PC-9 (cell line): ENCODE data around the gene DUSP11.

Experiments
- EZH2 ChIP-seq: fragments of 200-600 bp; sonication (generic); IDR thresholded peaks from 2 replicates; pipeline ENCODE4 v1.8.0; 2017; ENCODE audit warnings: antibody characterized with exemption, low read depth
- TF ChIP-seq, protein P1 (sequence below): fragments of 200-600 bp; sonication (generic); conservative IDR thresholded peaks from 2 replicates; pipeline ENCODE4 v1.6.1; 2017; ENCODE audit warnings: mixed run types, antibody characterized with exemption, mild to moderate bottlenecking, moderate library complexity

GRCh38 chr2:73822991-73823390 is 43.1 kb upstream of the DUSP11 start:
- TF ChIP-seq, protein P1, sequence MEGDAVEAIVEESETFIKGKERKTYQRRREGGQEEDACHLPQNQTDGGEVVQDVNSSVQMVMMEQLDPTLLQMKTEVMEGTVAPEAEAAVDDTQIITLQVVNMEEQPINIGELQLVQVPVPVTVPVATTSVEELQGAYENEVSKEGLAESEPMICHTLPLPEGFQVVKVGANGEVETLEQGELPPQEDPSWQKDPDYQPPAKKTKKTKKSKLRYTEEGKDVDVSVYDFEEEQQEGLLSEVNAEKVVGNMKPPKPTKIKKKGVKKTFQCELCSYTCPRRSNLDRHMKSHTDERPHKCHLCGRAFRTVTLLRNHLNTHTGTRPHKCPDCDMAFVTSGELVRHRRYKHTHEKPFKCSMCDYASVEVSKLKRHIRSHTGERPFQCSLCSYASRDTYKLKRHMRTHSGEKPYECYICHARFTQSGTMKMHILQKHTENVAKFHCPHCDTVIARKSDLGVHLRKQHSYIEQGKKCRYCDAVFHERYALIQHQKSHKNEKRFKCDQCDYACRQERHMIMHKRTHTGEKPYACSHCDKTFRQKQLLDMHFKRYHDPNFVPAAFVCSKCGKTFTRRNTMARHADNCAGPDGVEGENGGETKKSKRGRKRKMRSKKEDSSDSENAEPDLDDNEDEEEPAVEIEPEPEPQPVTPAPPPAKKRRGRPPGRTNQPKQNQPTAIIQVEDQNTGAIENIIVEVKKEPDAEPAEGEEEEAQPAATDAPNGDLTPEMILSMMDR: no peak
- no peak for TF ChIP-seq EZH2
